GM18498 (cell line): ENCODE results near the gene NCBP2.

Experiments
- ATAC-seq: cut with Tn5 transposase; IDR thresholded peaks from one replicate; pipeline ENCODE4 v1.9.1; 2021; ENCODE audit warnings: mild to moderate bottlenecking, moderate library complexity; ENCODE audit not compliant: unreplicated experiment

Gene NCBP2

DNA sequence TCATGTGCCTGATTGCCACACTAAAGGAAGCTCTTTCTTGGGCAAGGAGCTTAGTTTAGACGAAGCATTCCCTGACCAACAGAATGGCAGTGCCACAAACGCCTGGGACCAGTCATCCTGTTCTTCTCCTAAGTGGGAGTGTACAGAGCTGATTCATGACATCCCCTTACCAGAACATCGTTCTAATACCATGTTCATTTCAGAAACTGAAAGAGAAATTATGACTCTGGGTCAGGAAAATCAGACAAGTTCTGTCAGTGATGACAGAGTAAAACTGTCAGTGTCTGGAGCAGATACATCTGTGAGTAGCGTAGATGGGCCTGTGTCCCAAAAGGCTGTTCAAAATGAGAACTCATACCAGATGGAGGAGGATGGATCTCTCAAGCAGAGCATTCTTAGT is 56.2 kb downstream of the NCBP2 start:
- no peak for ATAC-seq
